Measurements from ENCODE around the gene CRYBA2. TPM values are rescaled to one million over a fixed set of nuclear protein-coding genes. Genes with fewer than 3 reads are reported as not detected.

CRYBA2 gene
- total and polyA plus RNA-seq, 10 donors: not detected

DNA sequence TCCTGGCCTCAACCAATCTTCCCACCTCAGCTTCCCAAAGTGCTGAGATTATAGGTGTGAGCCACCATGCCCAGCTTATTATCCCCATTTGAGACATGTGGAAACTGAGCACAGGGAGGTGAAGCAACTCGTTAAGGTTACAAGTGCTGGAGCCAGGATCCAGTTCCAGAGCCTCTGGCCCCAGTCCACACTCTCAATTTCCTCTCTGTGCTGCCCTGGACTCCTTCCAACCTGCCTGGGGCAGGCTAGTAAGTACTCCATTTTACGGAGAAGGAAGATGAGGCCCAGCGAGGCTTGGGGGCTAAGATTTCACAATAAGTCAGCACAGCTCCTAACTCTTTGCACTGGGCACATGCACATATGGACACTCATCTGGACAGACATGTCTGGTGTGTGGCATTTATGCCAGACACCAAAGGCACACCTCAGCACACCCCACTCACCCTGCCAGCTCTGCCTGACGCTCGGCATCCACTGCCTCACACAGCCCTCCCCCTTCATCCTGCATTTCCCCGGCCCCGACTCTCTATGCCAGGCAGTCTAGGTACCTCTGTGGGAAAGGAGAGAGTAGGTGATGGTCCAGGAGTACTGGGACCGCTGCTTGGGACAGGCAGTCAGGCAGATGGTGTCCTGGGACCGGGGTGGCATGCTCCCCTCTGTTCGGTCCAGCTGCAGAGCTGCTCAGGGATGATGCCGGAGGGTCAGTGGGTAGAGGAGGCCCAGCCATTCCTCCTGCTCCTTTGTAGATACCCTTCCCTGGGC is 27.6 kb upstream of the CRYBA2 start:
- intact Hi-C loops (cut with DNase I; ENCODE audit: low total_unique reads): no loop called here
- peak; percentile 52 for DNase-seq
- H3K27ac ChIP-seq: no peak overlapping the region

DNA sequence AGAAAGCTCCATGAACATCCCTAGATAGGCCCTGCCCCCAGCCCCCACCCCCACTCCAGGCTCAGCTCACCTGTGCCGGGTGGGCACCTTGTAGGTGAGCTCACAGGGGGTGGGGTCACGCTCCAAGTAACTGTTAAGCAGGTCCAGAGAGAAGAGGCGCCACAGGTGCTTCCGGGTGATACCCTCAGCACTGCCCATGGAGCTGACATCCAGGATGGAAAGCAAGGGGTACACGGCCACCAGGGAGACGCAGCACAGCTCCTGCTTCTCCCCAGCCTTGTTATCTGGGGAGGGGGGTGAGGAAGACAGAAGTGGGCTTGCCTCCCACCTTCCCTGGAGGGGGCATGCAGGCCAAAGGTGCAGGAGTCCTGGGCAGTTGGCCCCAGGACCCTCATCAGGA is 26.2 kb upstream of the CRYBA2 start:
- DNase-seq: peak; percentile 42
- H3K4me1 ChIP-seq: no peaks in the 10 kb centered on the region
- no peaks in the 10 kb centered on the region for H3K36me3 ChIP-seq
- H3K4me3 ChIP-seq: no peak overlapping the region
- TF ChIP-seq POLR2AphosphoS5 (IDR thresholded peaks at IDR 0.05) (no peak), POLR2A (IDR thresholded peaks at IDR 0.05) (no peak)
- TF ChIP-seq, protein P1, sequence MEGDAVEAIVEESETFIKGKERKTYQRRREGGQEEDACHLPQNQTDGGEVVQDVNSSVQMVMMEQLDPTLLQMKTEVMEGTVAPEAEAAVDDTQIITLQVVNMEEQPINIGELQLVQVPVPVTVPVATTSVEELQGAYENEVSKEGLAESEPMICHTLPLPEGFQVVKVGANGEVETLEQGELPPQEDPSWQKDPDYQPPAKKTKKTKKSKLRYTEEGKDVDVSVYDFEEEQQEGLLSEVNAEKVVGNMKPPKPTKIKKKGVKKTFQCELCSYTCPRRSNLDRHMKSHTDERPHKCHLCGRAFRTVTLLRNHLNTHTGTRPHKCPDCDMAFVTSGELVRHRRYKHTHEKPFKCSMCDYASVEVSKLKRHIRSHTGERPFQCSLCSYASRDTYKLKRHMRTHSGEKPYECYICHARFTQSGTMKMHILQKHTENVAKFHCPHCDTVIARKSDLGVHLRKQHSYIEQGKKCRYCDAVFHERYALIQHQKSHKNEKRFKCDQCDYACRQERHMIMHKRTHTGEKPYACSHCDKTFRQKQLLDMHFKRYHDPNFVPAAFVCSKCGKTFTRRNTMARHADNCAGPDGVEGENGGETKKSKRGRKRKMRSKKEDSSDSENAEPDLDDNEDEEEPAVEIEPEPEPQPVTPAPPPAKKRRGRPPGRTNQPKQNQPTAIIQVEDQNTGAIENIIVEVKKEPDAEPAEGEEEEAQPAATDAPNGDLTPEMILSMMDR (IDR thresholded peaks at IDR 0.05 in 8 of 11, conservative IDR thresholded peaks at IDR 0.05 in 3 of 11): no peak
- WGBS, 5 donors: 79 to 93% (median 86%) methylated on average over 3 to 6 of the region's 6 CpGs
- intact Hi-C loops (cut with DNase I; ENCODE audit: low total_unique reads): no loop called here
- peaks cover 0 to 52% (median 0%) of the 10 kb centered on the region in 7 donors for H3K27me3 ChIP-seq (replicated peaks in 1 of 7)
- H3K9me3 ChIP-seq: no peaks in the 10 kb centered on the region
- H3K27ac ChIP-seq: no peak overlapping the region

More for the DNA sequence above, 27.6 kb upstream of the CRYBA2 start:
- Histone ChIP-seq H3K36me3 (no peaks in the 10 kb centered on the region), H3K4me1 (no peaks in the 10 kb centered on the region), H3K4me3 (no peak overlapping the region), H3K27me3 (replicated peaks in 1 of 7) (peaks cover 0 to 52% (median 0%) of the 10 kb centered on the region in 7 donors), H3K9me3 (no peaks in the 10 kb centered on the region)
- no peak for TF ChIP-seq POLR2AphosphoS5 (IDR thresholded peaks at IDR 0.05)
- WGBS, 5 donors: 67 to 83% (median 76%) methylated on average over 8 to 11 of the region's 11 CpGs

DNA sequence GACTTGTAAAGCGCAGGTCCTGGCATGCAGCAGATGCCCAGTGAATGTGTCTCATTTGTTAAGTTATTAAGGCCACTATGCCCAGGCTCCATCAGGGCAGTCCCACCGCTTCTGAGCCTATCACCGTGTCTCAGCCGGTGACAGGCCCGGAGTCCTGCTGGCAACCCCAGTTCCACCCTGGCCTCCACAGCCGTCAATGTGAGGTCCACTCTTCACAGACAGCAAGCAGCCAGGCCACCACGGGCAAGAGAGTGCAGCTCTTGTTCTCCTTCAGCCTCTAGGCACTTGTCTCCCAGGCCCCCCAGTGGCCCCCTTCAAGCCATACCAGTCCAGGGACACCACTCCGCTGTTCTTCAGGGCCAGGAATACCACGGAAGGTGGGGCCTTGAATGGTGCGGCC is 25.5 kb upstream of the CRYBA2 start:
- WGBS, 5 donors: 79 to 88% (median 86%) methylated on average over 10 of the region's 10 CpGs
- Histone ChIP-seq H3K27ac (no peak overlapping the region), H3K9me3 (no peaks in the 10 kb centered on the region), H3K36me3 (no peaks in the 10 kb centered on the region), H3K4me1 (no peaks in the 10 kb centered on the region), H3K27me3 (replicated peaks in 1 of 7) (peaks cover 0 to 51% (median 0%) of the 10 kb centered on the region in 7 donors), H3K4me3 (no peak overlapping the region)
- TF ChIP-seq, protein P1 (IDR thresholded peaks at IDR 0.05 in 8 of 11, conservative IDR thresholded peaks at IDR 0.05 in 3 of 11): no peak
- TF ChIP-seq POLR2AphosphoS5 (IDR thresholded peaks at IDR 0.05): no peak
- no peak for TF ChIP-seq POLR2A (IDR thresholded peaks at IDR 0.05)
- intact Hi-C loops (cut with DNase I; ENCODE audit: low total_unique reads): no loop called here
- DNase-seq: peak; percentile 56

DNA sequence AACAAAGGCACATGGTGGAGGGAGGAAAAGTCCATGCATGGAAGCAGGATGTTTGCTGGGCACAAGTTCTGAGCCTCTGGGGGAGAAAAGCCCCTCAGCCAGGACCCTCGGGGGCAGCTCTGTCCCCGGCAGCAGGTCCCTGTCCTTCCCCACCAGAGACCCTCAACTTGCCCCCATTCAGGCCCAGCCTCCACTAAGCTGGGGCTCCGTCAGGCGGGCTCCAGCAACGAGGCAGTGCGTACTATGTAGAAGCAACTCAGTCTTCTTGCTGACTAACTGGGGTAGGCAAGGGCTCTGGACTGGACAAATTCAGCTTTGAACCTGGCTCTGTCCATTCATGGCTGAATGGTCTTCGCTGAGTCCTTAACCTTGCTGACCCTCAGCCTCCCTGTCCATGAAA is 25.1 kb upstream of the CRYBA2 start:
- H3K27ac ChIP-seq: no peak overlapping the region
- no peaks in the 10 kb centered on the region for H3K9me3 ChIP-seq
- H3K27me3 ChIP-seq (replicated peaks in 1 of 7): peaks cover 0 to 51% (median 0%) of the 10 kb centered on the region in 7 donors
- 76 to 88% (median 82%) methylated on average over 7 of the region's 7 CpGs for WGBS, 5 donors
- TF ChIP-seq POLR2AphosphoS5 (IDR thresholded peaks at IDR 0.05): no peak
- intact Hi-C loops (cut with DNase I; ENCODE audit: low total_unique reads): no loop called here
- no peaks in the 10 kb centered on the region for H3K36me3 ChIP-seq
- H3K4me3 ChIP-seq: no peak overlapping the region
- DNase-seq: peak; percentile 21
- H3K4me1 ChIP-seq: no peaks in the 10 kb centered on the region

DNA sequence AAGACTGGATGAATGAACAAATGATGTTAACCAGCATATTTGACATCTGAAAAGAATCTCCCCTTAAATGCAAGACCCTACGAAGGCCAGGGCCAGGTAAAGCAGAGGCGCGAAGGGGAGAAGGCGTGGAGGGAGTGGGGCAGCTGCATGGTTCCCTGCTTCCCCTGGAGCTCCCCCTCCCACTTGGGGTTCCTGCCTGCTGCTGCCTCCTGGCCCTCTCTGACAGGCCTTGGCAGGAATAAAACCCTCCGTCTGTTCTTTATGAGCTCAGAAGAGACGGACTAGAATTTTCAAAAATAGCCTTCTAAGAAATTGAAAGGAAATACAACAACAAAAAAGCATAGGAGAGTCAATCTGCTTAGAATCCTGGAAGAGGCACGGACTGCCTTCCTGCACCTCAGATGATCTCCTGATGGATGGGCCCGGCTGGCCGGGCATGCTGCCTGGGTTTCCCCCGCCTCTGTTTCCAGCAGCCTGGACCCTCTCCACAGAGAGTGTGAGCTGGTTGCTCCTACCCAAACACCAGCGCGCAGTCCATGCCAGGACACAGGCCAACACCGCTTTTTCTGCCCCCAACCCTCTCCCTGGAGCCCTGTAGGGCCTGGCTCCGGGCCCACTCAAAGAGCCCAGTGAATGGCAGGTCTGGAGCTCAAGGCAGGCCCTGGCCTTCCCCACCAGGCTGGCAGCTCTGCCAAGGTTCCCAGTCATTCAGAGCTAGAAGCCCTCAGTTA is 24.1 kb upstream of the CRYBA2 start:
- DNase-seq: peak; percentile 49
- TF ChIP-seq, protein P1 (IDR thresholded peaks at IDR 0.05 in 8 of 11, conservative IDR thresholded peaks at IDR 0.05 in 3 of 11): no peak
- TF ChIP-seq POLR2A (IDR thresholded peaks at IDR 0.05) (no peak), POLR2AphosphoS5 (IDR thresholded peaks at IDR 0.05) (no peak)
- intact Hi-C loops (cut with DNase I; ENCODE audit: low total_unique reads): no loop called here
- 70 to 83% (median 73%) methylated on average over 14 of the region's 14 CpGs for WGBS, 5 donors
- no peaks in the 10 kb centered on the region for H3K4me1 ChIP-seq
- H3K27me3 ChIP-seq (replicated peaks in 1 of 7): peaks cover 0 to 55% (median 0%) of the 10 kb centered on the region in 7 donors
- no peak overlapping the region for H3K27ac ChIP-seq
- H3K36me3 ChIP-seq: no peaks in the 10 kb centered on the region
- no peaks in the 10 kb centered on the region for H3K9me3 ChIP-seq
- no peak overlapping the region for H3K4me3 ChIP-seq
